ENCODE measurements around the gene SF1. TPM values are rescaled to one million over a fixed set of nuclear protein-coding genes. Genes with fewer than 3 reads are reported as not detected.

The SF1 gene
- total RNA-seq, 1 donor from 2014 or later: 500 TPM

DNA sequence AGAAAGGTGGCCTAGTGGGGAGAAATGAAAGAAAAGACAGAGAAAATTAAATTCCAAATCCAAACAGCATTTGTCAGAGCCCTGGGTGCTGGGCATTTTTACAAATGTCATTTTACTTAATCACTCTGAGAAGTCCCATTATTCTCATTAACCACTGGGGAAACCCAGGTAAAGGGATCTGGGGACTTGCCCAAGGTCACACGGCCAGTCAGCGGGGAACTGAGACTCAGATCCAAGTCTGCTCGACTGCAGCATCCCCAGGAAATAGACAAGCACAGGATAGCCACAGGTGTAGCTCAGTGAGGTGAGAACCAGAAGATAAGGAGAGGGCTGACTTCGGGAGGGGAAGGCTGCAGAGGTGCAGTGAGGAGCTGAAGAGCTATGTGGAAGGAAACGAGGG is 63.2 kb downstream of the SF1 start:
- no peak for DNase-seq (ENCODE audit: low spot score, unreplicated experiment)
- Mint-ChIP-seq H3K4me1 (ENCODE audit: low read depth) (peaks cover 9% of the 10 kb centered on the region), H3K4me3 (ENCODE audit: low read depth) (no peak overlapping the region), H3K27ac (no peak overlapping the region), H3K27me3 (peaks cover 86% of the 10 kb centered on the region), H3K9me3 (ENCODE audit: low read depth) (no peaks in the 10 kb centered on the region), H3K36me3 (ENCODE audit: insufficient read depth) (no peaks in the 10 kb centered on the region)
- TF ChIP-seq, protein P1, sequence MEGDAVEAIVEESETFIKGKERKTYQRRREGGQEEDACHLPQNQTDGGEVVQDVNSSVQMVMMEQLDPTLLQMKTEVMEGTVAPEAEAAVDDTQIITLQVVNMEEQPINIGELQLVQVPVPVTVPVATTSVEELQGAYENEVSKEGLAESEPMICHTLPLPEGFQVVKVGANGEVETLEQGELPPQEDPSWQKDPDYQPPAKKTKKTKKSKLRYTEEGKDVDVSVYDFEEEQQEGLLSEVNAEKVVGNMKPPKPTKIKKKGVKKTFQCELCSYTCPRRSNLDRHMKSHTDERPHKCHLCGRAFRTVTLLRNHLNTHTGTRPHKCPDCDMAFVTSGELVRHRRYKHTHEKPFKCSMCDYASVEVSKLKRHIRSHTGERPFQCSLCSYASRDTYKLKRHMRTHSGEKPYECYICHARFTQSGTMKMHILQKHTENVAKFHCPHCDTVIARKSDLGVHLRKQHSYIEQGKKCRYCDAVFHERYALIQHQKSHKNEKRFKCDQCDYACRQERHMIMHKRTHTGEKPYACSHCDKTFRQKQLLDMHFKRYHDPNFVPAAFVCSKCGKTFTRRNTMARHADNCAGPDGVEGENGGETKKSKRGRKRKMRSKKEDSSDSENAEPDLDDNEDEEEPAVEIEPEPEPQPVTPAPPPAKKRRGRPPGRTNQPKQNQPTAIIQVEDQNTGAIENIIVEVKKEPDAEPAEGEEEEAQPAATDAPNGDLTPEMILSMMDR (IDR thresholded peaks at IDR 0.05; ENCODE audit: unreplicated experiment): no peak

DNA sequence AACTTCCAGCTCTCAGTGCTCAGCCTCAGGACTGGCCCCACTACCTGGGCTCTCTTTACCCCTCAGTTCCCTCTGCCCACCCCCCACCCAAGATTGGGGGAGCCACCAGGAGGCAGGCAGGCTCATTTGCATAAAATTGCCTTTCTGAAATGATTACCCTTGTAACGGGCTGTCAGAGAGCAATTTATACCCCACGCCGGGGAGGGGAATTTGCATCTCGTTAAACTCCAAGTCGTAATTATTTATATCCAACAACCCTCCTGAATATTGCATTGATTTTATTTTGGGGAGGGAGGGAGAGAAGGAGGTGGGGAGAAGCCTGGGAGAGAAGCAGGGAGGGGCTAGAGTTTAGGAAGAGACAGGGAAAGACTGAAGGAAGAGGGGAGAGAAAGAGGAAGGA is 63.7 kb downstream of the SF1 start:
- no peak for DNase-seq (ENCODE audit: low spot score, unreplicated experiment)
- peaks cover 9% of the 10 kb centered on the region for H3K4me1 Mint-ChIP-seq (ENCODE audit: low read depth)
- TF ChIP-seq, protein P1 (IDR thresholded peaks at IDR 0.05; ENCODE audit: unreplicated experiment): no peak
- no peak overlapping the region for H3K27ac Mint-ChIP-seq
- no peaks in the 10 kb centered on the region for H3K36me3 Mint-ChIP-seq (ENCODE audit: insufficient read depth)
- H3K27me3 Mint-ChIP-seq: peaks cover 86% of the 10 kb centered on the region
- no peak overlapping the region for H3K4me3 Mint-ChIP-seq (ENCODE audit: low read depth)
- no peaks in the 10 kb centered on the region for H3K9me3 Mint-ChIP-seq (ENCODE audit: low read depth)

Other genes starting within 250 kb of the SF1 start
- gene SLC22A11, start 222.6 kb downstream of the SF1 start, total RNA-seq: not detected in 2 replicates
- gene SLC22A12, start 187.3 kb downstream of the SF1 start, total RNA-seq: not detected in 2 replicates
- gene NRXN2, start 55.3 kb downstream of the SF1 start, total RNA-seq: 0.17 and 0.60 TPM in 2 replicates
- 0.53 and 0.73 TPM in 2 replicates for gene RASGRP2, start 34.4 kb downstream of the SF1 start, total RNA-seq
- gene PYGM, start 18.6 kb downstream of the SF1 start, total RNA-seq: 1.4 and 1.6 TPM in 2 replicates
- 12.7 and 13.3 TPM in 2 replicates for gene MAP4K2, start 24.7 kb upstream of the SF1 start, total RNA-seq
- gene MEN1, start 32.0 kb upstream of the SF1 start, total RNA-seq: 54.6 and 61.5 TPM in 2 replicates
- 20.1 and 21.1 TPM in 2 replicates for gene CDC42BPG, start 66.1 kb upstream of the SF1 start, total RNA-seq
- gene EHD1, start 100.1 kb upstream of the SF1 start, total RNA-seq: 55.0 and 57.2 TPM in 2 replicates
- gene ATG2A, start 138.7 kb upstream of the SF1 start, total RNA-seq: 33.2 and 35.0 TPM in 2 replicates
- gene PPP2R5B, start 146.1 kb upstream of the SF1 start, total RNA-seq: 14.1 and 15.9 TPM in 2 replicates
- gene GPHA2, start 157.4 kb upstream of the SF1 start, total RNA-seq: 0.41 TPM in 1 of 2 replicates, not detected in the other
- not detected in 2 replicates for gene MAJIN, start 193.6 kb upstream of the SF1 start, total RNA-seq
- 0.53 and 0.58 TPM in 2 replicates for gene BATF2, start 218.4 kb upstream of the SF1 start, total RNA-seq
- gene ARL2, start 235.6 kb upstream of the SF1 start, total RNA-seq: 95.2 and 96.7 TPM in 2 replicates
- gene SNX15, start 248.9 kb upstream of the SF1 start, total RNA-seq: 33.0 and 34.5 TPM in 2 replicates

Measured in progenitor cell of endocrine pancreas (in vitro differentiated cells).